NCI-H1092 treated with DMSO at 0.1 percent for 48 hours (cell line): ENCODE measurements around the gene TMEM244.
"Not testable (repeated sequence)": the region's sequence is repeated elsewhere in the genome, so short reads cannot be mapped to it uniquely, and the experiment has no call there.

Source experiments
- DNase-seq: peaks from one replicate; lab custom pipeline; 2025; lab: John Stamatoyannopoulos, UW

Gene TMEM244

GRCh38 chr6:129812145-129812777, 48.9 kb downstream of the TMEM244 start:
- DNase-seq = no peak

- DNase-seq = not testable (repeated sequence)
These were observed 54.0 kb downstream of the TMEM244 start for GRCh38 chr6:129807141-129807540.

- not testable (repeated sequence) for DNase-seq
These were observed 58.2 kb downstream of the TMEM244 start for GRCh38 chr6:129802920-129803319.

GRCh38 chr6:129801909-129802308, 59.2 kb downstream of the TMEM244 start:
- DNase-seq = no peak

GRCh38 chr6:129795261-129795660, 65.9 kb downstream of the TMEM244 start:
- no peak for DNase-seq

GRCh38 chr6:129793447-129793846, 67.7 kb downstream of the TMEM244 start:
- DNase-seq = no peak

- DNase-seq = no peak
These were observed 69.1 kb downstream of the TMEM244 start for GRCh38 chr6:129792049-129792448.

GRCh38 chr6:129790785-129791184, 70.3 kb downstream of the TMEM244 start:
- DNase-seq = no peak

GRCh38 chr6:129789974-129790373, 71.1 kb downstream of the TMEM244 start:
- no peak for DNase-seq

- DNase-seq = no peak
These were observed 73.3 kb downstream of the TMEM244 start for GRCh38 chr6:129787816-129788215.

GRCh38 chr6:129786548-129786947, 74.6 kb downstream of the TMEM244 start:
- no peak for DNase-seq

- DNase-seq = no peak
These were observed 75.4 kb downstream of the TMEM244 start for GRCh38 chr6:129785756-129786135.

GRCh38 chr6:129785047-129785755, 75.9 kb downstream of the TMEM244 start:
- DNase-seq = no peak
